IMR-90 (cell line): ENCODE measurements around the gene CYP27B1. TPM values are rescaled to one million over a fixed set of nuclear protein-coding genes. Genes with fewer than 3 reads are reported as not detected.

Source experiments
- ATAC-seq: fragments of 200-7000 bp; cut with Tn5 transposase; 2 replicates; pipeline ENCODE4 v1.9.1; 2020; ENCODE audit warnings: low read depth, mild to moderate bottlenecking, moderate library complexity
- BruUV-seq: library from RNA; stranded (reverse); fragments of 400-500 nt; replicated peaks from 2 replicates; lab custom pipeline; 2021; lab: Mats Ljungman, UMichigan
- CTCF ChIA-PET: fragments of 300-600 bp; formaldehyde crosslinking; extraction: SDS; loops from one replicate; lab custom pipeline; 2021; ENCODE audit warnings: antibody characterized with exemption; lab: Yijun Ruan, JAX
- POLR2A ChIA-PET: fragments of 300-600 bp; sonication (Branson Sonifier 250); formaldehyde crosslinking; loops from one replicate; lab custom pipeline; 2022; ENCODE audit warnings: antibody characterized with exemption; ENCODE audit not compliant: unreplicated experiment; lab: Charles Lee
- DNase-seq: peaks from one replicate; pipeline ENCODE4 v3.0.0; 2013
- H2AFZ ChIP-seq: replicated peaks from 2 replicates; pipeline ENCODE3; 2013; ENCODE audit warnings: low read length, mild to moderate bottlenecking; ENCODE audit not compliant: poor library complexity
- H2AK5ac ChIP-seq: 2 replicates; pipeline ENCODE4 v1.6.1; 2013; ENCODE audit warnings: low read depth, low read length, inconsistent platforms
- H2AK9ac ChIP-seq: replicated peaks from 2 replicates; pipeline ENCODE3; 2013; ENCODE audit warnings: mild to moderate bottlenecking, low read depth, low read length, moderate library complexity; ENCODE audit not compliant: poor library complexity
- H2BK120ac ChIP-seq: 2 replicates; pipeline ENCODE4 v1.6.1; 2013; ENCODE audit warnings: low read depth, low read length, inconsistent platforms
- H2BK15ac ChIP-seq: 3 replicates; pipeline ENCODE4 v1.6.1; 2013; ENCODE audit warnings: low read depth, low read length, inconsistent platforms
- H2BK20ac ChIP-seq: 2 replicates; pipeline ENCODE4 v1.6.1; 2013; ENCODE audit warnings: low read depth, mild to moderate bottlenecking, inconsistent platforms, low read length, moderate library complexity
- H2BK5ac ChIP-seq: 2 replicates; pipeline ENCODE4 v1.6.1; 2013; ENCODE audit warnings: mild to moderate bottlenecking, low read depth, low read length, inconsistent platforms; ENCODE audit not compliant: poor library complexity, severe bottlenecking
- H3K14ac ChIP-seq: replicated peaks from 2 replicates; pipeline ENCODE4 v1.6.1; 2013; ENCODE audit warnings: low read depth, low read length, inconsistent platforms
- H3K18ac ChIP-seq: 2 replicates; pipeline ENCODE4 v1.6.1; 2013; ENCODE audit warnings: low read depth, low read length, control low read depth
- H3K23ac ChIP-seq: 2 replicates; pipeline ENCODE4 v1.6.1; 2013; ENCODE audit warnings: low read depth, low read length, inconsistent platforms
- H3K27ac ChIP-seq: 2 replicates; pipeline ENCODE4 v1.5.1; 2013; ENCODE audit warnings: mild to moderate bottlenecking, control low read depth, low read length; ENCODE audit not compliant: insufficient read depth
- H3K27me3 ChIP-seq: 2 replicates; pipeline ENCODE4 v1.6.1; 2013; ENCODE audit warnings: low read length; ENCODE audit not compliant: control insufficient read depth, insufficient read depth
- H3K36me3 ChIP-seq: 2 replicates; pipeline ENCODE4 v1.6.1; 2013; ENCODE audit warnings: low read length, mixed read lengths; ENCODE audit not compliant: control insufficient read depth, insufficient read depth
- H3K4ac ChIP-seq: 2 replicates; pipeline ENCODE4 v1.6.1; 2013; ENCODE audit warnings: low read depth, low read length, inconsistent platforms
- H3K4me1 ChIP-seq: 2 replicates; pipeline ENCODE4 v1.6.1; 2013; ENCODE audit warnings: low read length, mixed read lengths; ENCODE audit not compliant: control insufficient read depth, insufficient read depth
- H3K4me2 ChIP-seq: 2 replicates; pipeline ENCODE4 v1.6.1; 2013; ENCODE audit warnings: low read depth, mild to moderate bottlenecking, control low read depth, low read length, moderate library complexity
- H3K4me3 ChIP-seq: 2 replicates; pipeline ENCODE4 v1.5.1; 2013; ENCODE audit warnings: low read depth, mild to moderate bottlenecking, control low read depth, low read length, moderate library complexity; ENCODE audit not compliant: insufficient read depth
- H3K56ac ChIP-seq: 2 replicates; pipeline ENCODE4 v1.6.1; 2013; ENCODE audit warnings: low read length, inconsistent platforms; ENCODE audit not compliant: insufficient read depth; ENCODE audit errors: extremely low read depth
- H3K79me1 ChIP-seq, 2 experiments: 2 replicates each; pipeline ENCODE4 v1.6.1; 2013; ENCODE audit warnings: low read length in 2 of 2, inconsistent platforms in 1 of 2, low read depth in 1 of 2
- H3K9ac ChIP-seq: 2 replicates; pipeline ENCODE4 v1.6.1; 2013; ENCODE audit warnings: low read depth, low read length, control low read depth
- H3K9me1 ChIP-seq: 2 replicates; pipeline ENCODE4 v1.6.1; 2013; ENCODE audit warnings: low read length, inconsistent platforms; ENCODE audit not compliant: insufficient read depth
- H3K9me3 ChIP-seq: 2 replicates; pipeline ENCODE4 v1.6.1; 2013; ENCODE audit warnings: low read length; ENCODE audit not compliant: control insufficient read depth, insufficient read depth
- H4K20me1 ChIP-seq: 2 replicates; pipeline ENCODE4 v1.6.1; 2013; ENCODE audit warnings: low read length, inconsistent platforms; ENCODE audit not compliant: insufficient read depth
- H4K5ac ChIP-seq: 2 replicates; pipeline ENCODE4 v1.6.1; 2013; ENCODE audit warnings: mild to moderate bottlenecking, low read depth, low read length, control low read depth
- H4K8ac ChIP-seq, 2 experiments: 2 replicates each; pipeline ENCODE4 v1.6.1; 2013; ENCODE audit warnings: low read depth in 2 of 2, low read length in 2 of 2, control low read depth in 1 of 2, inconsistent platforms in 1 of 2
- H4K91ac ChIP-seq: 2 replicates; pipeline ENCODE4 v1.6.1; 2013; ENCODE audit warnings: low read depth, low read length, inconsistent platforms; ENCODE audit not compliant: insufficient read depth
- BHLHE40 ChIP-seq: fragments of 150-350 bp; IDR thresholded peaks from 2 replicates; pipeline ENCODE4 v1.6.1; 2016; ENCODE audit warnings: mild to moderate bottlenecking, low read depth, low read length
- CEBPB ChIP-seq: IDR thresholded peaks from 2 replicates; pipeline ENCODE4 v1.6.1; 2012; ENCODE audit warnings: low read depth, low read length, improper control_type of control experiment
- CHD1 ChIP-seq: IDR thresholded peaks from 2 replicates; pipeline ENCODE4 v1.6.1; 2012; ENCODE audit warnings: low read depth, low read length, improper control_type of control experiment
- FOS ChIP-seq: fragments of 150-350 bp; IDR thresholded peaks from 2 replicates; pipeline ENCODE4 v1.6.1; 2016; ENCODE audit warnings: low read depth, low read length
- MAFK ChIP-seq: IDR thresholded peaks from 2 replicates; pipeline ENCODE4 v1.6.1; 2012; ENCODE audit warnings: low read depth, low read length, improper control_type of control experiment
- MAZ ChIP-seq: IDR thresholded peaks from 2 replicates; pipeline ENCODE4 v1.6.1; 2012; ENCODE audit warnings: low read depth, mild to moderate bottlenecking, low read length, improper control_type of control experiment, moderate library complexity, borderline replicate concordance
- MXI1 ChIP-seq: IDR thresholded peaks from 2 replicates; pipeline ENCODE4 v1.6.1; 2012; ENCODE audit warnings: low read depth, mild to moderate bottlenecking, low read length, moderate library complexity, borderline replicate concordance
- NFE2L2 ChIP-seq: fragments of 150-350 bp; IDR thresholded peaks from 2 replicates; pipeline ENCODE4 v1.6.1; 2016; ENCODE audit warnings: low read depth, mild to moderate bottlenecking, low read length
- POLR2A ChIP-seq: IDR thresholded peaks from 2 replicates; pipeline ENCODE4 v1.6.1; 2012; ENCODE audit warnings: mild to moderate bottlenecking, low read depth, low read length
- RAD21 ChIP-seq: IDR thresholded peaks from 2 replicates; pipeline ENCODE4 v1.6.1; 2012; ENCODE audit warnings: low read length, improper control_type of control experiment
- RCOR1 ChIP-seq: IDR thresholded peaks from 2 replicates; pipeline ENCODE4 v1.6.1; 2012; ENCODE audit warnings: mild to moderate bottlenecking, low read length, improper control_type of control experiment; ENCODE audit not compliant: insufficient replicate concordance
- RFX5 ChIP-seq: IDR thresholded peaks from 2 replicates; pipeline ENCODE4 v1.8.0; 2012; ENCODE audit warnings: low read depth, mild to moderate bottlenecking, low read length, moderate library complexity
- SMC3 ChIP-seq: fragments of 150-350 bp; IDR thresholded peaks from 2 replicates; pipeline ENCODE4 v1.6.1; 2016; ENCODE audit warnings: low read depth, mild to moderate bottlenecking, antibody characterized with exemption, low read length, moderate library complexity
- WGBS, 2 experiments: methylation state at CpG; one replicate each; pipeline versions ENCODE4 v1.1.5 to v1.1.7; 2013; ENCODE audit warnings: missing lambda C conversion rate in 2 of 2; ENCODE audit not compliant: insufficient read length in 1 of 2; ENCODE audit errors: extremely low coverage in 2 of 2; 5-methylcytosine and 5-hydroxymethylcytosine counted together
- dilution Hi-C: fragments of 300-500 bp; cut with HindIII; formaldehyde crosslinking; loops from one replicate; pipeline ENCODE4 v1.14.3; 2018; ENCODE audit warnings: low sequenced_read_pairs; ENCODE audit not compliant: unreplicated experiment
- in situ Hi-C: fragments of 300-500 bp; cut with MboI; formaldehyde crosslinking; loops from 3 replicates; pipeline ENCODE4 v1.14.3; 2019; ENCODE audit warnings: low sequenced_read_pairs, inconsistent platforms, mixed read lengths
- intact Hi-C: fragments of 100-400 bp; cut with micrococcal nuclease; formaldehyde crosslinking; loops from 2 replicates; pipeline ENCODE4 v1.10.0; 2022
- polyA plus RNA-seq, 3 experiments: library from polyadenylated mRNA; depleted of rRNA; stranded (reverse); fragments of >200 nt; gene quantifications; 2 replicates each; pipeline ENCODE4 v1.2.3, GENCODE V29; 2012; ENCODE audit warnings: low replicate concordance in 1 of 3
- total RNA-seq: library from RNA; depleted of rRNA; stranded (reverse); fragments of >200 nt; gene quantifications from 2 replicates; pipeline ENCODE4 v1.2.3, GENCODE V29; 2012
- TF ChIP-seq, protein P1 (sequence below): fragments of 150-350 bp; IDR thresholded peaks from 2 replicates; pipeline ENCODE4 v1.6.1; 2017; ENCODE audit warnings: mild to moderate bottlenecking, antibody characterized with exemption, low read length, low read depth
- TF ChIP-seq, protein P2 (sequence below): conservative IDR thresholded peaks from 2 replicates; pipeline ENCODE4 v1.5.1; 2012; ENCODE audit warnings: mild to moderate bottlenecking, low read depth, low read length, improper control_type of control experiment
- TF ChIP-seq, protein P3 (sequence below): fragments of 150-350 bp; IDR thresholded peaks from 2 replicates; pipeline ENCODE4 v1.6.1; 2016; ENCODE audit warnings: low read depth, mild to moderate bottlenecking, low read length, moderate library complexity, borderline replicate concordance

The CYP27B1 gene
- total and polyA plus RNA-seq, 2 of the 4 experiments (the other 2 are of a cell fraction): 0.36 to 1.3 TPM

DNA sequence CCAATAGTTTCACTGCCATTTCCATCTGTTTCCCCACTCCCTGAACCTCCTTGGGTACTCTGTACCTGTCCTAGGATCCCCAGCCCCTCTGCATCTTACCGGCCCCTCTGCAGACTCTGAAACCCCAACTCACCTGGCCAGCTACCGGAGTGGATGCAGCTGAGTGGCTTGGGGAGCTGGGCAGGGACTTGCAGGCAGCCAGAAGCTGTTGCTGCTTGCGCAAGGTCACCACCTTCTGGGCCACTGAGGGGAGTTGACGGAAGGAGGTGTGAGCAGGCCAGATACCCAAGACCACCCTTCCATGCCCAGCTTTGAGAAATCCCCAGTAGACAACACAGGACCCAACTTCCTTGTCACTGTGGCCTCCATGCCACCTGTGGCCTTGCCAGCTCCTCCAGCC lies 34.6 kb downstream of the CYP27B1 start:
- no CpG with 5 or more reads among the region's 4 CpGs for WGBS, 2 experiments

More for the DNA sequence above, 34.6 kb downstream of the CYP27B1 start:
- Histone ChIP-seq H3K27me3 (peaks cover 61% of the 10 kb centered on the region), H3K36me3 (peaks cover 6% of the 10 kb centered on the region; the same call in 1 of the 2 replicates), H3K18ac (no peak overlapping the region), H4K91ac (no peak overlapping the region), H3K4ac (no peak overlapping the region), H2BK20ac (no peak overlapping the region), H2AK9ac (no peak overlapping the region), H3K9me1 (0 out of 2 replicates have a peak, but pooled peaks cover 4% of the 10 kb centered on the region), H2BK15ac (no peak overlapping the region), H2AK5ac (no peak overlapping the region), H3K4me2 (no peak overlapping the region), H2AFZ (no peak overlapping the region), H3K4me1 (0 out of 2 replicates have a peak, but pooled peaks cover under 1% of the 10 kb centered on the region), H3K9ac (no peak overlapping the region), H2BK5ac (no peak overlapping the region), H3K79me1 (peaks cover 0 to 5% of the 10 kb centered on the region in 2 experiments; a peak in 1 of 4 replicates), H3K23ac (no peak overlapping the region), H4K5ac (no peak overlapping the region), H2BK120ac (no peak overlapping the region), H3K56ac (no peak overlapping the region), H3K9me3 (no peaks in the 10 kb centered on the region), H3K4me3 (no peak overlapping the region), H4K8ac (no peak overlapping the region), H3K27ac (no peak overlapping the region), H3K14ac (no peak overlapping the region), H4K20me1 (peaks cover 12% of the 10 kb centered on the region; the same call in 1 of the 2 replicates)
- BruUV-seq: no TSS peak
- POLR2A ChIA-PET: no interaction called here
- dilution Hi-C loops: no loop called here
- no peak for DNase-seq
- CTCF ChIA-PET: no interaction called here
- no peak for TF ChIP-seq POLR2A
- no peak for TF ChIP-seq SMC3
- TF ChIP-seq, protein P1, sequence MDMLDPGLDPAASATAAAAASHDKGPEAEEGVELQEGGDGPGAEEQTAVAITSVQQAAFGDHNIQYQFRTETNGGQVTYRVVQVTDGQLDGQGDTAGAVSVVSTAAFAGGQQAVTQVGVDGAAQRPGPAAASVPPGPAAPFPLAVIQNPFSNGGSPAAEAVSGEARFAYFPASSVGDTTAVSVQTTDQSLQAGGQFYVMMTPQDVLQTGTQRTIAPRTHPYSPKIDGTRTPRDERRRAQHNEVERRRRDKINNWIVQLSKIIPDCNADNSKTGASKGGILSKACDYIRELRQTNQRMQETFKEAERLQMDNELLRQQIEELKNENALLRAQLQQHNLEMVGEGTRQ: no peak
- TF ChIP-seq NFE2L2: no peak
- no peak for TF ChIP-seq RAD21
- no peak for TF ChIP-seq RCOR1
- TF ChIP-seq MXI1: no peak
- TF ChIP-seq MAFK: no peak
- TF ChIP-seq, protein P2, sequence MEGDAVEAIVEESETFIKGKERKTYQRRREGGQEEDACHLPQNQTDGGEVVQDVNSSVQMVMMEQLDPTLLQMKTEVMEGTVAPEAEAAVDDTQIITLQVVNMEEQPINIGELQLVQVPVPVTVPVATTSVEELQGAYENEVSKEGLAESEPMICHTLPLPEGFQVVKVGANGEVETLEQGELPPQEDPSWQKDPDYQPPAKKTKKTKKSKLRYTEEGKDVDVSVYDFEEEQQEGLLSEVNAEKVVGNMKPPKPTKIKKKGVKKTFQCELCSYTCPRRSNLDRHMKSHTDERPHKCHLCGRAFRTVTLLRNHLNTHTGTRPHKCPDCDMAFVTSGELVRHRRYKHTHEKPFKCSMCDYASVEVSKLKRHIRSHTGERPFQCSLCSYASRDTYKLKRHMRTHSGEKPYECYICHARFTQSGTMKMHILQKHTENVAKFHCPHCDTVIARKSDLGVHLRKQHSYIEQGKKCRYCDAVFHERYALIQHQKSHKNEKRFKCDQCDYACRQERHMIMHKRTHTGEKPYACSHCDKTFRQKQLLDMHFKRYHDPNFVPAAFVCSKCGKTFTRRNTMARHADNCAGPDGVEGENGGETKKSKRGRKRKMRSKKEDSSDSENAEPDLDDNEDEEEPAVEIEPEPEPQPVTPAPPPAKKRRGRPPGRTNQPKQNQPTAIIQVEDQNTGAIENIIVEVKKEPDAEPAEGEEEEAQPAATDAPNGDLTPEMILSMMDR: no peak
- no peak for TF ChIP-seq BHLHE40
- no peak for TF ChIP-seq MAZ
- no peak for TF ChIP-seq CHD1
- TF ChIP-seq FOS: no peak
- TF ChIP-seq CEBPB: no peak
- no peak for TF ChIP-seq RFX5
- TF ChIP-seq, protein P3, sequence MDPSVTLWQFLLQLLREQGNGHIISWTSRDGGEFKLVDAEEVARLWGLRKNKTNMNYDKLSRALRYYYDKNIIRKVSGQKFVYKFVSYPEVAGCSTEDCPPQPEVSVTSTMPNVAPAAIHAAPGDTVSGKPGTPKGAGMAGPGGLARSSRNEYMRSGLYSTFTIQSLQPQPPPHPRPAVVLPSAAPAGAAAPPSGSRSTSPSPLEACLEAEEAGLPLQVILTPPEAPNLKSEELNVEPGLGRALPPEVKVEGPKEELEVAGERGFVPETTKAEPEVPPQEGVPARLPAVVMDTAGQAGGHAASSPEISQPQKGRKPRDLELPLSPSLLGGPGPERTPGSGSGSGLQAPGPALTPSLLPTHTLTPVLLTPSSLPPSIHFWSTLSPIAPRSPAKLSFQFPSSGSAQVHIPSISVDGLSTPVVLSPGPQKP: no peak
- intact Hi-C loops: no loop called here
- in situ Hi-C loops: loop anchor here (10.0 kb wide), 1 partner anchor 147 kb away; no protein-coding TSS in a partner anchor
- ATAC-seq: no peak
